AG08396 (cell line): ENCODE measurements around the gene ZDHHC17.
A peak's percentile ranks its signal among the peaks of the same experiment; 100 is the strongest.

Source experiments
- DNase-seq: peaks from one replicate; pipeline ENCODE4 v3.0.0; 2012; ENCODE audit warnings: low spot score, mixed read lengths

Gene ZDHHC17

GRCh38 chr12:76878899-76879709 lies 115.2 kb downstream of the ZDHHC17 start, which contains the start of gene CSRP2:
Gene CSRP2, minus strand, starts transcription at chr12:76879019. Its CDS starts 12,759 bp downstream, at chr12:76866260.
- peak; percentile 96 for DNase-seq

GRCh38 chr12:76879710-76880518 lies 116.0 kb downstream of the ZDHHC17 start:
- peak; percentile 43 for DNase-seq

DNA sequence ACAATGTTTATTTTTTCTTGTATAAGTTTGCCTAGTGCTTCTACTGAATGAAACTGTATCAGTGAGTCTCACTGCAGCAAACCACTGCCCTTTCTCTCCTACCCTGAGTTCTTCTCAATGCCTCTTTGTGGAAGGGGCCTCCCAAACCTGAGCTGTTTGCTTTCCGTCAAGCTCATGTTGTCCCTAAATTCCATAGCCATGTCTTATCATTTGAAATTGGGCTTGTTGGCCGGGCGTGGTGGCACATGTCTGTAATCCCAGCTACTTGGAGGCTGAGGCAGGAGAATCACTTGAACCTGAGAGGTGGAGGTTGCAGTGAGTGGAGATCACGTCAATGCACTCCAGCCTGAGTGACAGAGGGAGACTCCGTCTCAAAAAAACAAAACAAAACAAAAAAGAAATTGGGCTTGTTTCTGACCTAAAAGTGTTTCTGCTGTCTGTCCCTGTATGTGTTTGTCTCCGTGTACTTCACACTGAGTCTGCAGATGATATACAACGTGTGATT lies 116.7 kb downstream of the ZDHHC17 start:
- no peak for DNase-seq

- no peak for DNase-seq
Measured at GRCh38 chr12:76881142-76881541, 117.2 kb downstream of the ZDHHC17 start.

DNA sequence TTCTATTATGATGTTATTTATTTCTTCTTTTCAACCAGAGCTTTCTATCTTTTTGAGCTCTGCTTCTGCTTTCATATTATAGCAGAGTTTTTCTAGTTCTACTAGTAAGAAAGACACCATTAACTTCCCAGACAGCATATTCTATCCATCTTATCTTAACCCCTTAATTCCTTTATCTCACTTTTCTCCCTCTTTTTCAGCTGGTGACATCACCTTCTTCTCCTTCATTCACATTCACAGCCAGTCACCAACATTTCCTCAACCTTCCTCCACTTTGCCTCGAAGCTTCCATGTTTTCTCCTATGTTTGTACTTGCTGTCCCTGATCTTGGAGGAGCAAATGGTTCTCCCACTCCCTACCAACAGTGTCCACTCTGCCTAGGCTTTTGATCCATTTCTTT lies 118.5 kb downstream of the ZDHHC17 start:
- DNase-seq: no peak

DNA sequence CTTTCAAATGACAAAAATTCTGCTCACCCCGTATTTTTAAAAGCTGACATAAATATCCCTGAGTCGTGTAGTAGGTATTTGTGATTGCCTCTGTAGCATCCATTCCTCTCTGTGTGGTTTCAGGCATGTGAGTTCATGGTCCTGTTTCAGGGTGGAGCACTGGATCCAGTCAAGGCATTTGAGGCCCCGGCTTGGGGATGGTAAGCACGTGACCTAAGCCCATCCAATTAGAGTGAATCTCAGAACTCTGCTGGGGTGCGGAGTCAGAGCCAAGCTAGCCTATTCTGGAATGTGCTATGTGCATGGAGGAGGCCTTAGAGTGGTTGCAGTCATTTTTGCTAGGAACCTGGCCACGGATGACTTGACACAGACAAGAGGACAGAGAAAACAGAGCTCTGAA lies 119.2 kb downstream of the ZDHHC17 start:
- DNase-seq: peak; percentile 79

DNA sequence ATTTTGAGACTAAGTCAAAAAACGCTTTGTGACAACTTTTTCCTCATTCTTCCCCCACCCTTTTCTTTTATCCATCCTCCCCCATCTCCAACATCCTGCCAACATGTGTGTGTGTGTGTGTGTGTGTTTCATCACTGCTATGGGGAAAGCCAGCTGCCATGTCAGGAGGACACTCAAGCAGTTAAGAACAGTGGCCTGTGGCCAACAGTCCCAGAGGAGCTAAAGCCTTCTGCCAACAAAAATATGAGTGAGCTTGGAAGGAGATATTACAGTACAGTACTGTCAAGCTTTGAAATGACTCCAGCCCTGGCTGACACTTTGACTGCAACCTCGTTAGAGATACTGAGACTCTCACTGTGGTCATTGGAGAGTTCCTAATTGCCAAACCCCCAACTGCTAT lies 119.9 kb downstream of the ZDHHC17 start:
- DNase-seq: peak; percentile 17

GRCh38 chr12:76888775-76889174 lies 124.9 kb downstream of the ZDHHC17 start:
- no peak for DNase-seq

GRCh38 chr12:76890151-76891143 lies 126.5 kb downstream of the ZDHHC17 start:
- no peak for DNase-seq

DNA sequence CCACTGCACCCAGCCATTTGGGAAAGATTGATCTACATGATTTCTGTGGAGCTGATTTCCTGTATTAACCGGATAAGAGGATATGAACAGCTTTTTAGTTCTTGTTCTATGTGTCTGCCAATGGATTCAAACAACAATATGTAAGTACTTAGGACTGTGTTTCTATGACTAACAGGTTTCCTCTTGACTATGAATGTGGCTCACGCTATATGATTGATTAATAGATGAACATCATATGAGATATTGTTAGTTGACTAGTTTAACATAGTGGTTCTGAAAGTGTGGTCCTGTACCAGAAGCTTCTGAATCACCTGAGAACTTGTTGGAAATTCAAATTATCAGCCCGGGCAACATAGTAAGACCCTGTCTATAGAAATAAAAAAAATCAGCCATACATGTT lies 127.7 kb downstream of the ZDHHC17 start:
- DNase-seq: no peak

GRCh38 chr12:76895796-76896195 lies 131.9 kb downstream of the ZDHHC17 start:
- DNase-seq: no peak

GRCh38 chr12:76896274-76896673 lies 132.4 kb downstream of the ZDHHC17 start:
- DNase-seq: no peak

DNA sequence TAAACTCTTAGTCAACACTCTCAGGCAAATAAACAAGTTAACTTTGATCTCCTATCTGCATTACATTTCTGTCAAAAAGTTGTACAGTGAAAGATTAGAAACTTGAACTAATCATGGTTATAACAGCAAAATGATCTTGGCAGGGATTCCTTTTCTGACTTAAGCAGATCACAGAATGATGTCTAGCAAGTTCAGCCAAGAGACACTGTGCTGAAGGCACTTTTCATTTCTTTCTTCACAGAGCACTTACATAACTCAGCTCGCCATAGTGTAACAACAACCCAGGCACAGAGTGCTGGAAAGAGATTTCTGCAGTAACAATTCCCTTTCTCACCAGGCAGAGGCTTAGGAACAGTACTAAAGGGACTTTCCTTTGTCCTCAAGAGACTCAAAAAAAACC lies 134.5 kb downstream of the ZDHHC17 start:
- no peak for DNase-seq

GRCh38 chr12:76899522-76899921 lies 135.6 kb downstream of the ZDHHC17 start:
- no peak for DNase-seq

DNA sequence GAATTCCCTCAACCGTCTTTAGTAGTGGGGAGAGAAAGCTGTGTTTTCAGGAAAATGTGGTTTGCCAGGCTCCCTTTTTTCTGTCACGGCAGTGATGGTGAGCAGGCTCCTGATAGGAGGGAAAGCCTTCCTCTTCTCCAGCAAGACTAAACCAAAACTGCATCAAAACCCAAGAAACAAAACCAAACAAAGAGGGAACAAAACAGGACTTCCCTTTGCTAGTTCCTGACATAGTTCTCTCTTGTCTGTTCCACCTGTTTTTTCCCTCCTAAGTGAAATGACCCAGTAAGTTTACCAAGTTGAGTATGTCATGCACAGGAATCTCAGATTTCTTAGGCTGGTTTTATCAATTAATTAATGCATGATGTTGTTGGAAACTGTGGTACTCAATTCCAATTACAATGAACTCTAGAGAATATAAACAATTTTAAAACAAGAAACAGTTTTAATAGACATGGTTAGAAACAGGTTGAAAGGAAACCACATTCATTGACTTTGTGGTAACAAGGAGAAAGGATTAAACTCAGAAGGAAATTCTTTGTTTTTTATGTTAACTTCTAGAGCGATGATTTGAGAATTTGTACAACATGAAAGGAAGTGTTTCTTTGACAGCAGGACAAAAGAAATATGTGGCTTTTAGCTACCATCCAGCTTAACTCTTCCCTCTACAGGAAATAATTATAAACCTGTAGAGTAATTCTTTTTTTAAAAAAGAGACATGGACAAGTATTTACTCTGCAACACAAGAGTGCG lies 137.9 kb downstream of the ZDHHC17 start:
- no peak for DNase-seq
